ENCODE results near the gene NDUFS4. TPM values are rescaled to one million over a fixed set of nuclear protein-coding genes. Genes with fewer than 3 reads are reported as not detected.
"Not testable (repeated sequence)": the region's sequence is repeated elsewhere in the genome, so short reads cannot be mapped to it uniquely, and the experiment has no call there.

Gene NDUFS4
- total and polyA plus RNA-seq, 7 donors, result 103 to 250 (median 179) TPM

DNA sequence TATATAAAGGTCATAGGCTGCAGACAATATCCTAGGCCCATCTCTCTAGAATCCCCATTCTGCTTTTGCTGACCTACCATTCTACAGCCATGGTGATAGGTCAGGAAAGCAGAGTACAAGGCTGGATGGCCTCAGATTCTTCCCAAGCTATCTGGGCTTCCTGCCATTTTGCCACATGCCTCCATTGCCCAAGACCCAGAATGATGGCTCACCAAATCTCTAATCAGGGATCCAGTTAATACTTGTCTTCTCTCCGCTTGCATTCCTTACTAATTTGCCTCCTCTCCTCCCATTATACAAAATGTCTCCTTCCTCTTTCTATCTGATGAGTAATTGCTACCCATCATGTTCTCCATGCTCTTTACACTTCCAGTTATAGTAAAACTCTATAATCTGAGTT, 22.7 kb upstream of the NDUFS4 start:
- ATAC-seq (peak in 1 of 4 donors; percentile 25), DNase-seq (no peak)
- Histone ChIP-seq H3K27me3 (ENCODE audit: insufficient read depth in 3 of 3, low read length in 2 of 3) (no peaks in the 10 kb centered on the region), H3K36me3 (ENCODE audit: insufficient read depth in 1 of 2, low read depth in 1 of 2) (no peaks in the 10 kb centered on the region), H3K4me3 (no peak overlapping the region), H3K4me1 (no peaks in the 10 kb centered on the region), H3K9me3 (no peaks in the 10 kb centered on the region), H3K27ac (no peak overlapping the region)
- TF ChIP-seq, protein P1, sequence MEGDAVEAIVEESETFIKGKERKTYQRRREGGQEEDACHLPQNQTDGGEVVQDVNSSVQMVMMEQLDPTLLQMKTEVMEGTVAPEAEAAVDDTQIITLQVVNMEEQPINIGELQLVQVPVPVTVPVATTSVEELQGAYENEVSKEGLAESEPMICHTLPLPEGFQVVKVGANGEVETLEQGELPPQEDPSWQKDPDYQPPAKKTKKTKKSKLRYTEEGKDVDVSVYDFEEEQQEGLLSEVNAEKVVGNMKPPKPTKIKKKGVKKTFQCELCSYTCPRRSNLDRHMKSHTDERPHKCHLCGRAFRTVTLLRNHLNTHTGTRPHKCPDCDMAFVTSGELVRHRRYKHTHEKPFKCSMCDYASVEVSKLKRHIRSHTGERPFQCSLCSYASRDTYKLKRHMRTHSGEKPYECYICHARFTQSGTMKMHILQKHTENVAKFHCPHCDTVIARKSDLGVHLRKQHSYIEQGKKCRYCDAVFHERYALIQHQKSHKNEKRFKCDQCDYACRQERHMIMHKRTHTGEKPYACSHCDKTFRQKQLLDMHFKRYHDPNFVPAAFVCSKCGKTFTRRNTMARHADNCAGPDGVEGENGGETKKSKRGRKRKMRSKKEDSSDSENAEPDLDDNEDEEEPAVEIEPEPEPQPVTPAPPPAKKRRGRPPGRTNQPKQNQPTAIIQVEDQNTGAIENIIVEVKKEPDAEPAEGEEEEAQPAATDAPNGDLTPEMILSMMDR (IDR thresholded peaks at IDR 0.05), result no peak
- intact Hi-C loops (cut with DNase I), result no loop called here
- 92 to 96% (median 93%) methylated on average over 1 of the region's 1 CpG for WGBS, 3 donors

DNA sequence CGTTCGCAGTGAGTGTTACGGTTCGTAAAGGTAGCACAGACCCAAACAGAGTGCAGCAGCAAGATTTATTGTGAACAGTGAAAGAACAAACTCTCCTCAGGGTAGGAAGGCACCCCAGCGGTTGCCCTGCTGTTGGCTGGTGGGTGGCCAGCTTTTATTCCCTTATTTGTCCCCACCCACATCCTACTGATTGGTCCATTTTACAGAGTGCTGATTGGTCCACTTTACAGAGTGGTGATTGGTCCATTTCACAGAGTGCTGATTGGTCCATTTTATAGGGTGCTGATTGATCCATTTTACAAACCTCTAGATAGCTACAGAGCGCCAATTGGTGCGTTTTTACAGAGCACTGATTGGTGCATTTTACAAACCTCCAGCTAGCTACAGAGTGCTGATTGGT, 19.7 kb upstream of the NDUFS4 start:
- H3K4me1 ChIP-seq; H3K36me3 ChIP-seq (ENCODE audit: insufficient read depth in 1 of 2, low read depth in 1 of 2); H3K27ac ChIP-seq; intact Hi-C loops (cut with DNase I); H3K27me3 ChIP-seq (ENCODE audit: insufficient read depth in 3 of 3, low read length in 2 of 3); ATAC-seq; H3K9me3 ChIP-seq; DNase-seq; H3K4me3 ChIP-seq: not testable (repeated sequence)
- WGBS, 3 donors, result 88 to 91% (median 88%) methylated on average over 7 of the region's 7 CpGs

DNA sequence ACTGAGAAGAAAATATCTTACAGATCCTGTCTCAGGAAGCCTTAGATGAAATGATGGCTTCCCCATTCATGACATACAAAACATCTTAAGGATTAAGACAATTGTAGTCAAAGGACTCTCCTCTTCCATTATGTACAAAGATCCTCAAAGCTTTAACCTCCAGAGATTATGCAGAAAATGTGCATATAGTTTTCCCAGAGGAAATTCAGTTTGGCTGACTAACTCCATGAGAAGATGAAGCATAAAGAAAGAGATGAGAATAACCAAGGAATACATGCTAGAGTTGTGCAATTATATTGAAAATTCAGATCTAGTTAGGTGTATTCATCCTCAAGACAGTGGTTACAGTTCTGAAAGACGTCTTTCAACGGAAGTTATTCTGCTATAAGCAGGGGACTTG, 18.6 kb upstream of the NDUFS4 start:
- intact Hi-C loops (cut with DNase I), result no loop called here
- ATAC-seq (no peak), DNase-seq (no peak)
- H3K4me3 ChIP-seq, result no peak overlapping the region
- TF ChIP-seq, protein P1 (IDR thresholded peaks at IDR 0.05), result no peak
- no peaks in the 10 kb centered on the region for H3K36me3 ChIP-seq (ENCODE audit: insufficient read depth in 1 of 2, low read depth in 1 of 2)
- H3K9me3 ChIP-seq, result no peaks in the 10 kb centered on the region
- WGBS, 3 donors, result 88 to 98% (median 90%) methylated on average over 2 of the region's 2 CpGs
- no peaks in the 10 kb centered on the region for H3K27me3 ChIP-seq (ENCODE audit: insufficient read depth in 3 of 3, low read length in 2 of 3)
- no peak overlapping the region for H3K27ac ChIP-seq
- H3K4me1 ChIP-seq, result no peaks in the 10 kb centered on the region

DNA sequence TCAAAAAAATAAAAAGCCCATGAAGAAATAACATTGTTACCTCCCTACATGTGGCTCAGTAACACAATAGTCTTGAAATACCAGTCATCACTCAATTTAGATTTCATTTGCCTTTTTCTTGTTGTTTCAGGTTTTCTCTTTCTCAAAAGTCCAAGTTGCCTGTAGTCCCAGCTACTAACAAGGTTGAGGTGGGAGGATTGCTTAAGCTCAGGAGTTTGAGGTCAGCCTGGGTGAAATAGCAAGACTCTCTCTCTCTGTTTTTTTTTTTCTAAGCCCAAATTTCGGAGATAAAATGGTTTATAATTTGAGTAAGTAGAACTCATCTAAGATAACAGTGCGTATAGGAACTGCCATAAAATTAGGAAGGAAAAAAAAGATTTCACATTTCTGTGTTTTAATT, 17.5 kb upstream of the NDUFS4 start:
- Histone ChIP-seq H3K27ac (no peak overlapping the region), H3K4me3 (no peak overlapping the region), H3K9me3 (no peaks in the 10 kb centered on the region), H3K27me3 (ENCODE audit: insufficient read depth in 3 of 3, low read length in 2 of 3) (no peaks in the 10 kb centered on the region), H3K4me1 (no peaks in the 10 kb centered on the region), H3K36me3 (ENCODE audit: insufficient read depth in 1 of 2, low read depth in 1 of 2) (no peaks in the 10 kb centered on the region)
- intact Hi-C loops (cut with DNase I), result no loop called here
- TF ChIP-seq, protein P1 (IDR thresholded peaks at IDR 0.05), result no peak
- ATAC-seq (no peak), DNase-seq (no peak)
- WGBS, 3 donors, result 77 to 83% (median 82%) methylated on average over 2 of the region's 2 CpGs

DNA sequence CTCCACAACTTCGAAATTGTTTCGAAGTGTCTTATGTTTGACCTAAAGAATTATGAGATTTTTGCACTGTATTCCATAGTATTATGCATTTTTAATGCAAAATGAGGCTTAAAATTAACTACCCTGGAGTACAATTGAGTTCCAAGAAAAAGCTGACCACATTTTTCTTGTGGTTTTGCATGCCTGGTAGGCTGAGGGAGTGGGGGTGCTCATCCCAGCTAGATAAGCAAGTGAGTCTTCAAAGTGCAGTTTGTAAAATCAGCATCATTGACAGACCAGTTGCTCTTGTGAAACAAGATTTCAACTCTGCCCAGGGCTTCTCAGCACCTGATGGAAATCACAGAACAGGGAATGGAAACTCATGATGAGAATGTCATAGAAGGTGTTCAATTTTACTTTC, 17.0 kb upstream of the NDUFS4 start:
- TF ChIP-seq, protein P1 (IDR thresholded peaks at IDR 0.05), result no peak
- ATAC-seq, result no peak
- 80 to 87% (median 80%) methylated on average over 2 of the region's 2 CpGs for WGBS, 3 donors
- H3K4me1 ChIP-seq, result no peaks in the 10 kb centered on the region
- intact Hi-C loops (cut with DNase I), result no loop called here
- no peak for DNase-seq
- H3K9me3 ChIP-seq, result no peaks in the 10 kb centered on the region
- H3K27ac ChIP-seq, result no peak overlapping the region
- no peaks in the 10 kb centered on the region for H3K27me3 ChIP-seq (ENCODE audit: insufficient read depth in 3 of 3, low read length in 2 of 3)
- H3K36me3 ChIP-seq (ENCODE audit: insufficient read depth in 1 of 2, low read depth in 1 of 2), result no peaks in the 10 kb centered on the region
- no peak overlapping the region for H3K4me3 ChIP-seq
